Mammary epithelial cell (primary cell): ENCODE data around the gene PLTP.

ENCODE experiments used
- CTCF ChIP-seq, 2 donors: IDR thresholded peaks in 1 of 2; conservative IDR thresholded peaks in 1 of 2; 2 replicates each; pipeline ENCODE4 v1.5.1; 2011 to 2012; ENCODE audit warnings: inconsistent platforms in 2 of 2, low read length in 2 of 2, mild to moderate bottlenecking in 2 of 2, control low read depth in 1 of 2, low read depth in 1 of 2; ENCODE audit not compliant: insufficient read depth in 1 of 2; ENCODE audit errors: extremely low read depth in 1 of 2
- EZH2 ChIP-seq: IDR thresholded peaks from 2 replicates; pipeline ENCODE4 v1.6.1; 2012; ENCODE audit warnings: low read length, inconsistent platforms, borderline replicate concordance

DNA sequence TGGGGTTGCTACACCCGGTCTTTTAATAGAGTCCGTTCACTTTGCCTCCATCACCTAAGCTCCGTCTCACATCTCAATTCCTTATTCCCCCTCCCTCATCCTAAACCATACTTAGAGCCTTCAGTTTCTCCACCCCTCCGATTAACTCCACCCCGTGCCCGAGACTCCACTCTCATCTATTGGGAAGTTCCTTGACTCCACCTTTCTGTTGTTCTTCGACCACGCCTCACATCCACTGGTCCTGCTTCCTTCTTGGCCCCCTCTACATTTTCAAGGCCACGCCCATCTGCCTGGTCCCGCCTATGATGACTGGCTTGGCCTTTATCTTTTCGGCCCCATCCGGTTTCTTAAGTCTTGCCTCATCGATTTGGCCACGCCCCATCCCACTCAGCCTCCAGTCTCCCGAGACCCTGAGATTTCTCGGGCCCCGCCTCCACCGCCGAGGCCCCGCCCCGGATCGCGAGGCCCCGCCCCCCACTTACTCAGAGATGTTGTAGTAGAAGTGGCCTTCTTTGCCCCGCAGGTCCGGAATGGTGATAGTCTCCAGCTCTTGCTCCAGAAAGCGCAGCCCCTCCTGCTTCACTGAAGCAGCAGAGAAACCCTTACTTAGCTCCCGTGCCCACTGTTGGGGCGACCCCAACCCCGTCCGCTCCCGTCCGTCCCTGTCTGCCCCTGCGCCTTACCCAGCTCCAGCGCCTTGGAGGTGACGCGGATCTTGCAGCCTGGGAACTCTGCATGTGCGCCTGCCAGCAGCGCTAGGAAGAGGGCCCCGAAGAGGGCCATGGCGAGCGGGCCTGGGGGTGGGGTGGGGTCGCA lies 1.1 kb downstream of the PLTP start:
- TF ChIP-seq CTCF (conservative IDR thresholded peaks at IDR 0.05 in 1 of 2, IDR thresholded peaks at IDR 0.05 in 1 of 2; ENCODE audit: extremely low read depth in 1 of 2, insufficient read depth in 1 of 2, low read depth in 1 of 2, low read length in 2 of 2) = no peak
- no peak for TF ChIP-seq EZH2
